Astrocyte of the spinal cord (primary cell): ENCODE data around the gene CHMP3.

Source experiments
- DNase-seq: peaks from one replicate; pipeline ENCODE4 v3.0.0; 2011; ENCODE audit warnings: low read depth, low spot score
- H3K4me3 ChIP-seq: 2 replicates; pipeline ENCODE4 v1.5.1; 2011; ENCODE audit warnings: low read depth, mild to moderate bottlenecking, low read length, moderate library complexity
- CTCF ChIP-seq: IDR thresholded peaks from 2 replicates; pipeline ENCODE4 v1.5.1; 2012; ENCODE audit warnings: low read depth, mild to moderate bottlenecking, low read length, inconsistent platforms
- in situ Hi-C: cut with HindIII; loops from 2 replicates; pipeline ENCODE4 v1.10.0; 2017; ENCODE audit warnings: low sequenced_read_pairs

CHMP3 gene

GRCh38 chr2:86533589-86533988, 29.7 kb downstream of the CHMP3 start:
- in situ Hi-C loops, result no loop called here
- H3K4me3 ChIP-seq, result no peak overlapping the region
- no peak for TF ChIP-seq CTCF
- no peak for DNase-seq

- in situ Hi-C loops, result no loop called here
- TF ChIP-seq CTCF, result no peak
- DNase-seq, result no peak
Measured at GRCh38 chr2:86525421-86526340, 37.6 kb downstream of the CHMP3 start.

GRCh38 chr2:86523491-86523890, 39.8 kb downstream of the CHMP3 start:
- in situ Hi-C loops, result no loop called here
- no peak overlapping the region for H3K4me3 ChIP-seq
- no peak for TF ChIP-seq CTCF
- no peak for DNase-seq

More at GRCh38 chr2:86525421-86526340, 37.6 kb downstream of the CHMP3 start:
- H3K4me3 ChIP-seq, result no peak overlapping the region

DNA sequence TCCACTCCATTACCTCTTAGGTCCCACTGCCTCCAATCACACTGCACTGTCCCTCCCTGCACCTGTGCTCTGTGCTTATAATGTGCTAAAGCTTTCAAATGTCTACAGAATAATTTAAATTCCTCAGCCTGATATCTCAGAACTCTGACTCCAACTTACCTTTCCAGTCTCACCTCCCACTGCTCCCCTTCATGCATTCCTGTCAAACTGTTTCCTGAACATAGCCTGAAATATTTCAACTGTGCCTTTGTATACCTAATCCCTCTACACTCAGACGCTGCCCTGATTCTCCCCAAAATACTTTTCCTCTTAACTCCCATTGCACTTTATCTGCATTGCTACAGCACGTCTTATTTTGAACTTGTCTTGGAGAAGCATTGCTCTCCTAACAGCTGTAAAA, 40.5 kb downstream of the CHMP3 start:
- no peak for DNase-seq
- no peak for TF ChIP-seq CTCF
- no peak overlapping the region for H3K4me3 ChIP-seq
- in situ Hi-C loops, result no loop called here

GRCh38 chr2:86521922-86522321, 41.3 kb downstream of the CHMP3 start:
- no peak for DNase-seq
- H3K4me3 ChIP-seq, result no peak overlapping the region
- TF ChIP-seq CTCF, result no peak
- in situ Hi-C loops, result no loop called here

- in situ Hi-C loops, result no loop called here
- H3K4me3 ChIP-seq, result no peak overlapping the region
- TF ChIP-seq CTCF, result no peak
- no peak for DNase-seq
Measured at GRCh38 chr2:86520153-86520552, 43.1 kb downstream of the CHMP3 start.
